Lung (tissue), 12 donors: ENCODE results near the gene CRYZL1. TPM values are rescaled to one million over a fixed set of nuclear protein-coding genes. Genes with fewer than 3 reads are reported as not detected.

Experiments
- ATAC-seq: fragments of 200-7000 bp; cut with Tn5 transposase; one replicate; pipeline ENCODE4 v1.9.1; 2020; ENCODE audit warnings: moderate number of reproducible peaks; ENCODE audit not compliant: insufficient read depth, low FRiP score
- DNase-seq, 3 donors: peaks; one replicate each; pipeline ENCODE4 v3.0.0-alpha.2; 2013 to 2017
- H3K27ac ChIP-seq, 2 donors: one replicate each; pipeline ENCODE4 v1.5.1; 2013; ENCODE audit warnings: mild to moderate bottlenecking in 2 of 2, moderate library complexity in 2 of 2, control low read depth in 1 of 2, inconsistent platforms in 1 of 2, low read depth in 1 of 2, low read length in 1 of 2
- H3K27me3 ChIP-seq, 3 donors: one replicate each; pipeline ENCODE4 v1.5.1; 2013; ENCODE audit warnings: low read length in 2 of 3; ENCODE audit not compliant: control insufficient read depth in 3 of 3, insufficient read depth in 3 of 3
- H3K36me3 ChIP-seq, 4 donors: one replicate each; pipeline ENCODE4 v1.5.1; 2013; ENCODE audit warnings: low read length in 4 of 4, mild to moderate bottlenecking in 1 of 4, moderate library complexity in 1 of 4; ENCODE audit not compliant: control insufficient read depth in 4 of 4, insufficient read depth in 4 of 4
- H3K4me1 ChIP-seq, 5 donors: one replicate each; pipeline ENCODE4 v1.5.1; 2013; ENCODE audit warnings: low read length in 5 of 5, mild to moderate bottlenecking in 2 of 5, moderate library complexity in 1 of 5; ENCODE audit not compliant: control insufficient read depth in 5 of 5, insufficient read depth in 5 of 5
- H3K4me3 ChIP-seq: one replicate; pipeline ENCODE4 v1.5.1; 2013; ENCODE audit warnings: mild to moderate bottlenecking, control low read depth, moderate library complexity
- H3K9ac ChIP-seq, 2 donors: one replicate each; pipeline ENCODE4 v1.5.1; 2013; ENCODE audit warnings: low read length in 2 of 2, control low read depth in 1 of 2; ENCODE audit not compliant: insufficient read depth in 1 of 2
- H3K9me3 ChIP-seq, 4 donors: one replicate each; pipeline ENCODE4 v1.5.1; 2013; ENCODE audit warnings: low read length in 3 of 4, mild to moderate bottlenecking in 1 of 4, moderate library complexity in 1 of 4; ENCODE audit not compliant: control insufficient read depth in 4 of 4, insufficient read depth in 3 of 4
- CTCF ChIP-seq: IDR thresholded peaks from 2 replicates; pipeline ENCODE4 v1.5.1; 2012; ENCODE audit warnings: mild to moderate bottlenecking; ENCODE audit errors: control extremely low read depth, extremely low read depth
- WGBS, 2 donors: extraction: QIAGEN DNeasy Blood & Tissue Kit; methylation state at CpG; one replicate each; pipeline ENCODE4 v1.1.7; 2013; 5-methylcytosine and 5-hydroxymethylcytosine counted together
- polyA plus RNA-seq, 2 donors: library from polyadenylated mRNA; stranded (reverse); fragments of 200-250 nt; gene quantifications; one replicate each; pipeline ENCODE4 v1.2.1, GENCODE V29; 2013
- total RNA-seq, 2 donors: library from RNA; depleted of rRNA in 1 of 2; stranded (reverse); fragments of >200 nt in 1 of 2; gene quantifications; one replicate each; pipeline ENCODE4 v1.2.1, GENCODE V29; 2014 to 2021
- donor health status: control.
- donor health status: control.
- donor health status: Bipolar disorder and iron deficiency.
- donor health status: healthy.
- donor health status: DM: yes; HTN: yes; CAD: no.

The CRYZL1 gene
- total and polyA plus RNA-seq, 4 donors: 16.4 to 64.2 (median 30.3) TPM

- no peaks in the 10 kb centered on the region for H3K4me1 ChIP-seq
- no peaks in the 10 kb centered on the region for H3K27me3 ChIP-seq
- peaks cover 5 to 18% (median 8%) of the 10 kb centered on the region in 4 donors for H3K36me3 ChIP-seq
- H3K27ac ChIP-seq: no peak overlapping the region
- 96 to 97% methylated on average over 7 of the region's 7 CpGs for WGBS, 2 donors
- H3K9me3 ChIP-seq: no peaks in the 10 kb centered on the region
- no peak overlapping the region for H3K4me3 ChIP-seq
- H3K9ac ChIP-seq: no peak overlapping the region
- TF ChIP-seq CTCF: no peak
- DNase-seq (no peak), ATAC-seq (no peak)
Observed at GRCh38 chr21:33611006-33611744, 30.4 kb downstream of the CRYZL1 start.

GRCh38 chr21:33608559-33608958 is 33.0 kb downstream of the CRYZL1 start:
- Histone ChIP-seq H3K27me3 (no peaks in the 10 kb centered on the region), H3K4me3 (no peak overlapping the region), H3K4me1 (no peaks in the 10 kb centered on the region), H3K36me3 (peaks cover 5 to 20% (median 8%) of the 10 kb centered on the region in 4 donors), H3K27ac (no peak overlapping the region), H3K9me3 (no peaks in the 10 kb centered on the region), H3K9ac (no peak overlapping the region)
- DNase-seq (no peak), ATAC-seq (no peak)
- 83 to 90% methylated on average over 1 of the region's 1 CpG for WGBS, 2 donors
- TF ChIP-seq CTCF: no peak

- TF ChIP-seq CTCF: no peak
- Histone ChIP-seq H3K9ac (no peak overlapping the region), H3K9me3 (no peaks in the 10 kb centered on the region), H3K4me3 (no peak overlapping the region), H3K36me3 (peaks cover 9 to 34% (median 21%) of the 10 kb centered on the region in 4 donors), H3K4me1 (no peaks in the 10 kb centered on the region), H3K27ac (no peak overlapping the region), H3K27me3 (no peaks in the 10 kb centered on the region)
- ATAC-seq: no peak
- no peak for DNase-seq
- 70 to 83% methylated on average over 1 of the region's 1 CpG for WGBS, 2 donors
Observed at GRCh38 chr21:33598051-33598450, 43.5 kb downstream of the CRYZL1 start.
